ENCODE data around the gene TWF2.
A peak's percentile ranks its signal among the peaks of the same experiment; 100 is the strongest.

TWF2 gene

GRCh38 chr3:52233108-52233591 is 5.8 kb downstream of the TWF2 start:
- TF ChIP-seq CTCF (IDR thresholded peaks at IDR 0.05; ENCODE audit: low read depth, low read length, missing control alignments) = no peak
- no peak overlapping the region for H3K4me3 ChIP-seq (ENCODE audit: low read depth, low read length)
- no peak for DNase-seq (ENCODE audit: low read depth)
- in situ Hi-C loops (cut with HindIII; ENCODE audit: low sequenced_read_pairs) = no loop called here

GRCh38 chr3:52232279-52233107 is 6.5 kb downstream of the TWF2 start:
- in situ Hi-C loops (cut with HindIII; ENCODE audit: low sequenced_read_pairs) = no loop called here
- H3K4me3 ChIP-seq (ENCODE audit: low read depth, low read length) = no peak overlapping the region
- DNase-seq (ENCODE audit: low read depth) = no peak
- no peak for TF ChIP-seq CTCF (IDR thresholded peaks at IDR 0.05; ENCODE audit: low read depth, low read length, missing control alignments)

- TF ChIP-seq CTCF (IDR thresholded peaks at IDR 0.05; ENCODE audit: low read depth, low read length, missing control alignments) = peak; percentile 76
- DNase-seq (ENCODE audit: low read depth) = no peak
- in situ Hi-C loops (cut with HindIII; ENCODE audit: low sequenced_read_pairs) = no loop called here
- no peak overlapping the region for H3K4me3 ChIP-seq (ENCODE audit: low read depth, low read length)
Observed at GRCh38 chr3:52231502-52232278, 7.3 kb downstream of the TWF2 start.

DNA sequence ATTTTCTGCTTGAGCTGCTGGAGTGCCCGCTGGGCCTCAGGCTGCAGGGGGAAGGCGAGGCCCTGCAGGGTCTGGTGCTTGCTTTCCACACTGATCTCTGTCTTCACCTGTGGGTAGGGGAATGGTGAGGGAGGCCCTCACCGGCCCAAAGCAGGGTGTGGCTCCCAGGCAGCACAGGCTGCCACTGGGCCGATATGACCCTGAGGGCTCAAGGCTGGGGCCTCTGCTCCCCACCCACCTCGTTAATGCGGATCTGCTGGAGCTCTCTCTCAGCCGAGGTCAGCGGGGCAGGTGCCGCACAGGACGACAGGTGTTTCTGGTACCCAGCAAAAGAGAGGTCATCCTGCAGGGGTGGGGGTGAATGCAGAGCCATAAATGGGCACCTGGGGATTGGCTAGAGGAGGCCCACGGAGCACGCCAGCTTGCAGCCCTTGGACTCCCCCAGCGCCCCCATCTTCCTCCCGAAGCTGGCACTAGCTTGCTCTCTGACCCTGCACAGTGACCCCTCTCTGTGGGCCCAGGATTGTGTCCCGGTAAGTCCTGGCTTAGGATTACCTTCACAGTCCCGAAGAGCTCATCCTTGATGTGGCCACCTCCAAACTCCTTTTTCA is 8.0 kb downstream of the TWF2 start:
- no peak for DNase-seq (ENCODE audit: low read depth)
- in situ Hi-C loops (cut with HindIII; ENCODE audit: low sequenced_read_pairs) = no loop called here
- no peak for TF ChIP-seq CTCF (IDR thresholded peaks at IDR 0.05; ENCODE audit: low read depth, low read length, missing control alignments)
- H3K4me3 ChIP-seq (ENCODE audit: low read depth, low read length) = no peak overlapping the region

- in situ Hi-C loops (cut with HindIII; ENCODE audit: low sequenced_read_pairs) = no loop called here
- DNase-seq (ENCODE audit: low read depth) = no peak
- TF ChIP-seq CTCF (IDR thresholded peaks at IDR 0.05; ENCODE audit: low read depth, low read length, missing control alignments) = no peak
- H3K4me3 ChIP-seq (ENCODE audit: low read depth, low read length) = no peak overlapping the region
Observed at GRCh38 chr3:52230461-52230860, 8.5 kb downstream of the TWF2 start.

- DNase-seq (ENCODE audit: low read depth) = no peak
- in situ Hi-C loops (cut with HindIII; ENCODE audit: low sequenced_read_pairs) = no loop called here
- TF ChIP-seq CTCF (IDR thresholded peaks at IDR 0.05; ENCODE audit: low read depth, low read length, missing control alignments) = no peak
- no peak overlapping the region for H3K4me3 ChIP-seq (ENCODE audit: low read depth, low read length)
Observed at GRCh38 chr3:52229656-52230055, 9.3 kb downstream of the TWF2 start.
